Ramos (cell line): ENCODE data around the gene ANKRD13B.

ENCODE experiments used
- in situ Hi-C: fragments of 300-500 bp; cut with MboI; formaldehyde crosslinking; loops from one replicate; pipeline ENCODE4 v1.14.3; 2022; ENCODE audit warnings: low sequenced_read_pairs; ENCODE audit not compliant: unreplicated experiment

Gene ANKRD13B

GRCh38 chr17:29592850-29593551 lies at the start of gene ANKRD13B:
TSS of gene ANKRD13B (plus strand) at chr17:29593132. CDS start at chr17:29593622, 490 bp downstream.
- in situ Hi-C loops: no loop called here

GRCh38 chr17:29544066-29544465 lies 48.9 kb upstream of the ANKRD13B start:
- in situ Hi-C loops: no loop called here

- in situ Hi-C loops: no loop called here
Observed at GRCh38 chr17:29546085-29546484, 46.8 kb upstream of the ANKRD13B start.

- in situ Hi-C loops: no loop called here
Observed at GRCh38 chr17:29546830-29547229, 46.1 kb upstream of the ANKRD13B start.

GRCh38 chr17:29549177-29549923 lies 43.6 kb upstream of the ANKRD13B start:
- in situ Hi-C loops: no loop called here

- in situ Hi-C loops: loop anchor here (25.0 kb wide), 1 partner anchor 819 kb away; the partner anchor contains the start of genes NEK8, TLCD1 and TRAF4
Observed at GRCh38 chr17:29555840-29556239, 37.1 kb upstream of the ANKRD13B start.

- in situ Hi-C loops: loop anchor here (25.0 kb wide), 1 partner anchor 820 kb away; the partner anchor contains the start of genes NEK8, TLCD1 and TRAF4
Observed at GRCh38 chr17:29557085-29557738, 35.7 kb upstream of the ANKRD13B start.

- in situ Hi-C loops: loop anchor here (25.0 kb wide), 1 partner anchor 820 kb away; the partner anchor contains the start of genes NEK8, TLCD1 and TRAF4
Observed at GRCh38 chr17:29557739-29558116, 35.2 kb upstream of the ANKRD13B start.

- in situ Hi-C loops: loop anchor here (25.0 kb wide), 1 partner anchor 821 kb away; the partner anchor contains the start of genes NEK8, TLCD1 and TRAF4
Observed at GRCh38 chr17:29558139-29558538, 34.8 kb upstream of the ANKRD13B start.

- in situ Hi-C loops: loop anchor here (25.0 kb wide), 1 partner anchor 822 kb away; the partner anchor contains the start of genes NEK8, TLCD1 and TRAF4
Observed at GRCh38 chr17:29559640-29560039, 33.3 kb upstream of the ANKRD13B start.

GRCh38 chr17:29560316-29560715 lies 32.6 kb upstream of the ANKRD13B start:
- in situ Hi-C loops: loop anchor here (25.0 kb wide), 1 partner anchor 823 kb away; the partner anchor contains the start of genes NEK8, TLCD1 and TRAF4

- in situ Hi-C loops: loop anchor here (25.0 kb wide), 1 partner anchor 825 kb away; the partner anchor contains the start of genes NEK8, TLCD1 and TRAF4
Observed at GRCh38 chr17:29561554-29562517, 31.1 kb upstream of the ANKRD13B start.

- in situ Hi-C loops: loop anchor here (25.0 kb wide), 1 partner anchor 825 kb away; the partner anchor contains the start of genes NEK8, TLCD1 and TRAF4
Observed at GRCh38 chr17:29562615-29563014, 30.3 kb upstream of the ANKRD13B start.

- in situ Hi-C loops: loop anchor here (25.0 kb wide), 1 partner anchor 827 kb away; the partner anchor contains the start of genes NEK8, TLCD1 and TRAF4
Observed at GRCh38 chr17:29563816-29564215, 29.1 kb upstream of the ANKRD13B start.

- in situ Hi-C loops: loop anchor here (25.0 kb wide), 1 partner anchor 829 kb away; the partner anchor contains the start of genes NEK8, TLCD1 and TRAF4
Observed at GRCh38 chr17:29565643-29566472, 27.1 kb upstream of the ANKRD13B start.

GRCh38 chr17:29566473-29567303 lies 26.2 kb upstream of the ANKRD13B start, which contains the start of gene ABHD15:
TSS of gene ABHD15 (minus strand) at chr17:29567037. CDS start at chr17:29566966, 71 bp downstream.
- in situ Hi-C loops: loop anchor here (25.0 kb wide), 1 partner anchor 829 kb away; the partner anchor contains the start of genes NEK8, TLCD1 and TRAF4

- in situ Hi-C loops: loop anchor here (25.0 kb wide), 1 partner anchor 830 kb away; the partner anchor contains the start of genes NEK8, TLCD1 and TRAF4
Observed at GRCh38 chr17:29567304-29567553, 25.7 kb upstream of the ANKRD13B start.
